Adrenal gland (tissue), 12 donors: ENCODE results near the gene COMP. TPM values are rescaled to one million over a fixed set of nuclear protein-coding genes. Genes with fewer than 3 reads are reported as not detected.
"Not testable (repeated sequence)": the region's sequence is repeated elsewhere in the genome, so short reads cannot be mapped to it uniquely, and the experiment has no call there.

Experiments
- DNase-seq, 7 donors: peaks; one replicate each; pipeline ENCODE4 v3.0.0-alpha.2; 2019 to 2020
- H3K27ac ChIP-seq, 5 donors: fragments of 200-600 bp; sonication (generic) in 4 of 5; 1 replicate in 3 of 5; 2 replicates in 2 of 5; pipeline versions ENCODE4 v1.5.1 to v1.8.0; 2016 to 2020; ENCODE audit warnings: mild to moderate bottlenecking in 1 of 5
- H3K27me3 ChIP-seq: fragments of 200-600 bp; 2 replicates; pipeline ENCODE4 v1.8.0; 2021
- H3K36me3 ChIP-seq, 2 donors: fragments of 200-600 bp; replicated peaks in 1 of 2; 1 replicate in 1 of 2; 2 replicates in 1 of 2; pipeline versions ENCODE4 v1.5.1 to v1.8.0; 2018 to 2022
- H3K4me1 ChIP-seq, 2 donors: fragments of 200-600 bp; replicated peaks in 1 of 2; 1 replicate in 1 of 2; 2 replicates in 1 of 2; pipeline versions ENCODE4 v1.5.1 to v1.8.0; 2018 to 2021
- H3K4me3 ChIP-seq, 4 donors: fragments of 200-600 bp; sonication (generic) in 3 of 4; one replicate each; pipeline ENCODE4 v1.5.1; 2016 to 2018
- H3K9me3 ChIP-seq, 3 donors: fragments of 200-600 bp; sonication (generic) in 1 of 3; replicated peaks in 1 of 3; 1 replicate in 2 of 3; 2 replicates in 1 of 3; pipeline versions ENCODE4 v1.5.1 to v1.8.0; 2016 to 2021
- POLR2A ChIP-seq, 2 donors: fragments of 450-650 bp; IDR thresholded peaks; one replicate each; pipeline ENCODE4 v1.6.1; 2017; ENCODE audit warnings: antibody characterized with exemption in 2 of 2, mild to moderate bottlenecking in 2 of 2, moderate library complexity in 1 of 2
- WGBS, 4 donors: extraction: QIAGEN DNeasy Blood & Tissue Kit in 2 of 4; methylation state at CpG; one replicate each; pipeline versions ENCODE4 v1.1.5 to v1.1.7; 2013 to 2017; 5-methylcytosine and 5-hydroxymethylcytosine counted together
- intact Hi-C, 2 donors: fragments of 100-400 bp; cut with DNase I; formaldehyde crosslinking; loops; one replicate each; pipeline versions ENCODE4 v1.14.1 to v1.15.0; 2022 to 2023
- polyA plus RNA-seq, 3 donors: library from polyadenylated mRNA; stranded (reverse); fragments of 200-250 nt in 2 of 3; fragments of 350-450 nt in 1 of 3; fragmentation: Illumina TruSeq in 1 of 3; extraction: RNeasy Lipid Tissue Mini Kit (QIAGEN cat#74804) in 1 of 3; gene quantifications; one replicate each; pipeline ENCODE4 v1.2.3, GENCODE V29; 2013 to 2014
- total RNA-seq, 9 donors: library from RNA; depleted of rRNA in 4 of 9; stranded (reverse); fragments of >200 nt in 4 of 9; fragments of 120-200 nt in 1 of 9; fragmentation: NEBNext Ultra II Directional in 1 of 9; extraction: Animal tissue kit (Norgen Biotek cat#: 25700) in 1 of 9; gene quantifications; one replicate each; pipeline versions ENCODE4 v1.1.0 to v1.2.4, GENCODE V29; 2013 to 2023
- TF ChIP-seq, protein P1 (sequence below), 6 experiments: fragments of 450-650 bp in 4 of 6; fragments of 200-600 bp in 2 of 6; sonication (generic) in 1 of 6; IDR thresholded peaks; 1 replicate in 5 of 6; 2 replicates in 1 of 6; pipeline versions ENCODE4 v1.5.1 to v1.8.0; 2016 to 2021; ENCODE audit warnings: antibody characterized with exemption in 6 of 6, mild to moderate bottlenecking in 2 of 6, moderate library complexity in 1 of 6
- donor health status: healthy with polysubstance abuse.
- donor health status: Bipolar disorder and iron deficiency.
- donor health status: DM: yes; HTN: yes; CAD: no.
- donor health status: DM: no; HTN: no; CAD: no.
- donor health status: DM: no; HTN: no; CAD: no.
- donor health status: DM: yes; HTN: yes; CAD: no.

COMP gene
- total and polyA plus RNA-seq, 12 donors: 0.11 to 0.17 (median 0.16) TPM; not detected in 9

DNA sequence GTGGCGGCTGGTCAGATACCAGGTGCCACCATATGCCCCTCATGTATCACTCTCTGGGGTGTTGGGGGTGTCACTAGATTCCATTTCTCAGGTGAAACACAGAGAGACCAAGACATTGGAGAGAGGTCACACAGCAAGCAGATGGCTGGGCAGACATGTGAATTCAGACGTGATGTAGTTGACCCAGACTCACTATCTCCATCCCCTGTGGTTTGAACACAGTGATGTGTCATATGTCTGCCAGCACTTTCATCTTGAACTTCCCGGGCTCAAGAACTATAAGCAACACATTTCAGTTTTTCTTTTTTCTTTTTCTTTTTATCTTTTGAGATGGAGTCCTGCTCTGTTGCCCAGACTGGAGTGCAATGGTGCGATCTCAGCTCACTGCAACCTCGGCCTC is 24.6 kb upstream of the COMP start:
- whole genome bisulfite sequencing, 4 donors: 78 to 87% (median 87%) methylated on average over 5 of the region's 5 CpGs
- TF ChIP-seq POLR2A (IDR thresholded peaks at IDR 0.05): no peak
- TF ChIP-seq, protein P1, sequence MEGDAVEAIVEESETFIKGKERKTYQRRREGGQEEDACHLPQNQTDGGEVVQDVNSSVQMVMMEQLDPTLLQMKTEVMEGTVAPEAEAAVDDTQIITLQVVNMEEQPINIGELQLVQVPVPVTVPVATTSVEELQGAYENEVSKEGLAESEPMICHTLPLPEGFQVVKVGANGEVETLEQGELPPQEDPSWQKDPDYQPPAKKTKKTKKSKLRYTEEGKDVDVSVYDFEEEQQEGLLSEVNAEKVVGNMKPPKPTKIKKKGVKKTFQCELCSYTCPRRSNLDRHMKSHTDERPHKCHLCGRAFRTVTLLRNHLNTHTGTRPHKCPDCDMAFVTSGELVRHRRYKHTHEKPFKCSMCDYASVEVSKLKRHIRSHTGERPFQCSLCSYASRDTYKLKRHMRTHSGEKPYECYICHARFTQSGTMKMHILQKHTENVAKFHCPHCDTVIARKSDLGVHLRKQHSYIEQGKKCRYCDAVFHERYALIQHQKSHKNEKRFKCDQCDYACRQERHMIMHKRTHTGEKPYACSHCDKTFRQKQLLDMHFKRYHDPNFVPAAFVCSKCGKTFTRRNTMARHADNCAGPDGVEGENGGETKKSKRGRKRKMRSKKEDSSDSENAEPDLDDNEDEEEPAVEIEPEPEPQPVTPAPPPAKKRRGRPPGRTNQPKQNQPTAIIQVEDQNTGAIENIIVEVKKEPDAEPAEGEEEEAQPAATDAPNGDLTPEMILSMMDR (IDR thresholded peaks at IDR 0.05): no peak
- Histone ChIP-seq H3K27ac (no peak overlapping the region), H3K27me3 (no peaks in the 10 kb centered on the region), H3K4me1 (no peaks in the 10 kb centered on the region), H3K4me3 (no peak overlapping the region), H3K9me3 (no peaks in the 10 kb centered on the region), H3K36me3 (no peaks in the 10 kb centered on the region)
- DNase-seq: no peak
- intact Hi-C loops: no loop called here

DNA sequence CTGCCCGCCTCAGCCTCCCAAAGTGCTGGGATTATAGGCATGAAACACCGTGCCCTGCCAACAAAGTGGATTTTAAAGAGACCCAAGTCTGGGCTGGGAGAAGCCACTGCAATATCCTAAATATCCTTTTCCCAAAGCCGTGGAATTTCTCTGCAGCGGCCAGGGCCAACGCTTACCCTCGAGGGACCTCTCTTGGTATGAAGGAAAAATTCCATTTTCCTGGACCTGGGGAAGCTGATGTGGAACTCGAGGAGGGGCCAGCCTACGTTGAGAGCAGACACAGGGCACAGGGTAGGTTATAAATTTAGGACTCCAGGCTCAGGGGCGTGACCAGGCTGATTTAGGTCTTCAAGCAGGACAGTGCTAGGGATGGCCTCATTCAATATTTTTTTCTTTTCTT is 23.0 kb upstream of the COMP start:
- H3K4me3 ChIP-seq: no peak overlapping the region
- H3K27ac ChIP-seq: no peak overlapping the region
- H3K4me1 ChIP-seq: peaks cover 0 to 9% of the 10 kb centered on the region in 2 donors
- H3K36me3 ChIP-seq: no peaks in the 10 kb centered on the region
- DNase-seq: peak in 1 of 7 donors; percentile 15
- WGBS, 4 donors: 49 to 59% (median 54%) methylated on average over 9 of the region's 9 CpGs
- no peaks in the 10 kb centered on the region for H3K9me3 ChIP-seq
- no peaks in the 10 kb centered on the region for H3K27me3 ChIP-seq
- TF ChIP-seq POLR2A (IDR thresholded peaks at IDR 0.05): no peak
- TF ChIP-seq, protein P1 (IDR thresholded peaks at IDR 0.05): no peak
- intact Hi-C loops: no loop called here

DNA sequence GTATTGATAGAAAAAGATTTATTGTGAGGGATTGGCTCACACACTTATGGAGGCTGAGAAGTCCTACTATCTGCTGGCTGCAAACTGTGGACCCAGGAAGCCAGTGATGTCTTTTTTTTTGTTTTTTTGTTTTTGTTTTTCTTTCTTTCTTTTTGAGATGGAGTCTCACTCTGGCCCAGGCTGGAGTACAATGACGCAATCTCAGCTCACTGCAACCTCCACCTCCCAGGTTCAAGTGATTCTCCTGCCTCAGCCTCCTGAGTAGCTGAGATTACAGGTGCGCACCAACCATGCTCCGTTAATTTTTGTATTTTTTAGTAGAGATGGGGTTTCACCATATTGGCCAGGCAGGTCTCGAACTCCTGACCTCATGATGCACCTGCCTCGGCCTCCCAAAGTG is 20.5 kb upstream of the COMP start:
- intact Hi-C loops, H3K9me3 ChIP-seq, H3K4me1 ChIP-seq, H3K27me3 ChIP-seq, DNase-seq, H3K4me3 ChIP-seq, H3K36me3 ChIP-seq, H3K27ac ChIP-seq: not testable (repeated sequence)
- 92 to 97% (median 93%) methylated on average over 5 of the region's 5 CpGs for WGBS, 4 donors

DNA sequence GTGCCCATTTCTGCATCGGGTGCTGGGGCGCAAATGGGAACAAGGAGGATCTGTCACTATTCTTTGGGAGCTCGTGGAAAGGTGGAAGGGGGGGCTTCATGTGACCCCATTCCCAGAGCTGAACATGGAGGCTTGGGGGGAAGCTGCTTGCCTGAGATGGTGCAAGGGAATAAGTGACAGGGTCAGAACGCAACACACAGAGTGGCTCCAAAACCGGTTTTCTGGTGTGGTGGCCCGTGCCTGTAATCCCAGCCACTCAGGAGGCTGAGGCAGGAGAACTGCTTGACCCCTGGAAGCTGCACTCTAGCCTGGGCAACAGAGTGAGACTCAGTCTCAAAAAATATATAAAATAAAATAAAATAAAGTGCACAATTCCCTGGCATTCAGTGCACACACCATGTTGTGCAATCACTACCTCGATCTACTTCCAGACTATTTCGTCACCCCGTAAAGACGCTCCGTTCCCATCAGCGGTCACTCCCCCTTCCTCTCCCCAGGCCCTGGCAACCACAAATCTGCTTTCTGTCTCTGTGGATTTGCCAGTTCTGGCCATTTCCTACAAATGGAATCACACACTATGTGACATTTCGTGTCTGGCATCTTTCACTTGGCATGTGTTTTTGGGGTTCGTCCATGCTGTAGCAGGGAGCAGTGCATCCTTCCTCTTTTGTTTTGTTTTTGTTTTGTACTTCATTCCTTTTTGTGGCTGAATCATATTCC is 18.2 kb upstream of the COMP start:
- H3K4me1 ChIP-seq: peaks cover 0 to 9% of the 10 kb centered on the region in 2 donors
- no peaks in the 10 kb centered on the region for H3K27me3 ChIP-seq
- H3K4me3 ChIP-seq: no peak overlapping the region
- peak overlapping the region in 2 of 5 donors; percentile 34 to 44 for H3K27ac ChIP-seq
- WGBS, 4 donors: 44 to 51% (median 47%) methylated on average over 14 of the region's 14 CpGs
- TF ChIP-seq, protein P1 (IDR thresholded peaks at IDR 0.05): no peak
- TF ChIP-seq POLR2A (IDR thresholded peaks at IDR 0.05): no peak
- intact Hi-C loops: no loop called here
- no peaks in the 10 kb centered on the region for H3K9me3 ChIP-seq
- no peaks in the 10 kb centered on the region for H3K36me3 ChIP-seq
- DNase-seq: peak in 6 of 7 donors; percentile 68 to 82 (median 71)

DNA sequence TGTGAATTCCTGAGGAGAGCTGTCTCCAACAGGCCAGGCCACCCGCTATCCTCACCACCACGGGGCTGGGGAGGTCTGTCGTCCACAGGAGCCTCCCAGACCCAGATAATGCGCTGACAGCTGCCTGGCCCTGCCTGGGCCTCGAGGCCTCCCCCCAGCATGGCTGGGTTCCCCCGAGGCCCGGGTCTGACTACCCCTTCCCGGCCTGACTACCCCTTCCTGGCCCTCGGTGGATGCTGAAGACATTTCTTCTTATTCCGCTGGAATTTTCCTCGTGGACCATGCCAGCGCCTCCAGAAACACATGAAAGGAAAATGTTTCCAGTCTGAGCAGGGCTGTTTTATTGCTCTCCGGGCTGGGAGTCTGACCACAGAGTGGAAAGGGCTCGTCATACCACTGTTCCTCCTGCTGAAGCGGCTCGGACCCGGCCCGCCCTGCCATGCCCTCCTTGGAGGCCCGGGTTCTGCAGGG is 16.8 kb upstream of the COMP start:
- 74 to 84% (median 80%) methylated on average over 17 to 19 of the region's 19 CpGs for WGBS, 4 donors
- Histone ChIP-seq H3K27ac (no peak overlapping the region), H3K9me3 (no peaks in the 10 kb centered on the region), H3K36me3 (no peaks in the 10 kb centered on the region), H3K4me1 (peaks cover 0 to 9% of the 10 kb centered on the region in 2 donors), H3K27me3 (no peaks in the 10 kb centered on the region), H3K4me3 (no peak overlapping the region)
- TF ChIP-seq POLR2A (IDR thresholded peaks at IDR 0.05): no peak
- TF ChIP-seq, protein P1 (IDR thresholded peaks at IDR 0.05): no peak
- no peak for DNase-seq
- intact Hi-C loops: no loop called here
